Posterior cingulate gyrus (tissue), 11 donors: ENCODE measurements around the gene OXCT1.

Source experiments
- DNase-seq, 10 donors: peaks; one replicate each; pipeline versions ENCODE4 v3.0.0 to v3.0.0-alpha.2; 2020 to 2021; ENCODE audit warnings: mixed read lengths in 3 of 10
- intact Hi-C: fragments of 100-400 bp; cut with DNase I; formaldehyde crosslinking; loops from one replicate; pipeline ENCODE4 v1.15.1; 2023

The OXCT1 gene

GRCh38 chr5:41869724-41870626 is at the start of gene OXCT1:
Gene OXCT1 (minus strand): TSS chr5:41870425. CDS start chr5:41870358, 67 bp downstream.
- peak; percentile 51 to 96 (median 69) for DNase-seq
- intact Hi-C loops = loop anchor here (2.0 kb wide), 1 partner anchor 35 kb away; the partner anchor contains the start of gene RIMOC1

DNA sequence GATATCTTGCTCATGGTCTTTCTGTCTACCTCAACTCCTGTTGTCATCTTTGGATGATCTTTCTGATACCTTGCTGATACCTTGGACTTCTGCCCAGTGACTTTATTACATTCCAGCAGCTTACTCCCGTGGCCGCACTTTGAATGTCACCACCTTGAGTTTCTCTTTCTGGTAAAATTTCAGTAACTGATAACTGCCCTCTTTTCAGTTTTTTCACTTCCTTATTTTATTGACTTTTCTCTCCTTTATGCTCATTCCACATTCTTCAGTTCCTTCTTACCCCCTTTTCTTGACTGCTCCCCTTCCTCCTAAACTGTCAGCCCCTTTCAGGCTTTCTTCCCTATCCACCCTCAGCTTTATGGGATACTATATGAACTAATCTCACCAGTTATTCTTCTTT is 47.9 kb upstream of the OXCT1 start:
- no peak for DNase-seq

DNA sequence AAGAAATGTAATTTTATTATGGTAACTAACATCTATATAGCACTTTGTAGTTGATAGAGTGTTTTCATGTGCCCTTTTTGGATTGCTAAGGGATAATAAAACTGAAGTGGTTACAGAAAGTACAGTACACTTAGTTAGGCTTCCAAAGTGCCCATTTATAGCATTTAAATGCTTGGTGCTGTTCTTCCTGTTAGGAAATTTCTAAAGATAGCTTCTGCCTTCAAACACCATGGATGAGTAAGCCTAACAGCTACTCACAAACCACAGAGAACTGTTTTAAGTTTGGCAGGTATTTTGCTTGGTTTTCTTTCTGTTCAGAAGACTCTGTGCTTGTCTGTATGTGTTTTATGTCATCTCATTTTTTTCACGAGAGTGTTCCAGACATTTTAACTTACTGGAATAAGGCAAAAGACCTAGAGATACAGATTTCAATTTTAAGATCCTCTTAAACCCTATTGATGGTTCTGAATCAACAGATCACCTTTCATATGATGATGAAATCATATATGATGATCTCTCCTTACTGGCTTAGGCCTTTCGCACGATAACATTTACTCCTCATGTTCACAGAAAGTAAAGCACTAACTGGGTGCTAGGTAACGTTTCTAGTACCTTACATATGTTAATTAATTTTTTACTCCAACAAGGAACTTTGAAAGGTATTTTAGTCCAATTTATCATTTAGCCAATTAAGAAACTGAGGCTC is 38.3 kb upstream of the OXCT1 start:
- DNase-seq = no peak
- intact Hi-C loops = no loop called here

More for the DNA sequence above, 47.9 kb upstream of the OXCT1 start:
- intact Hi-C loops = no loop called here

DNA sequence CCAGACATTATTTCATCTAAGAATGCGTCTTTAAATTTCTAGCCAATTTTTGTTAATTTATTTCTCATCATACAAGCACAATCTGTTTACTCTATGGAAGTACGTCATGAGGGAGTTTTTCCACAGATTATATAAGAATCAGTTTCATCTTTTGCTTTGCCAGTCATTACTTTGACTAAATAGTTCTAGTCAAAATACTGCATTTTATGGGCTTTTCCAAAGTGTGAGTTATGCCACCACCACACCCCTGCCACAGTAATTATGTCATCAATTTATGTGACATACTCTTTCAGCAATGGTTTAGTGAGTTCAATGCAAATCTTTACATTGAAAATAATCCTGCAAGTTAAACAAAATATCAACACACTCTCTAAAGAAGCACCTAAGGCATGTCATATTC is 35.9 kb upstream of the OXCT1 start:
- intact Hi-C loops = no loop called here
- no peak for DNase-seq

DNA sequence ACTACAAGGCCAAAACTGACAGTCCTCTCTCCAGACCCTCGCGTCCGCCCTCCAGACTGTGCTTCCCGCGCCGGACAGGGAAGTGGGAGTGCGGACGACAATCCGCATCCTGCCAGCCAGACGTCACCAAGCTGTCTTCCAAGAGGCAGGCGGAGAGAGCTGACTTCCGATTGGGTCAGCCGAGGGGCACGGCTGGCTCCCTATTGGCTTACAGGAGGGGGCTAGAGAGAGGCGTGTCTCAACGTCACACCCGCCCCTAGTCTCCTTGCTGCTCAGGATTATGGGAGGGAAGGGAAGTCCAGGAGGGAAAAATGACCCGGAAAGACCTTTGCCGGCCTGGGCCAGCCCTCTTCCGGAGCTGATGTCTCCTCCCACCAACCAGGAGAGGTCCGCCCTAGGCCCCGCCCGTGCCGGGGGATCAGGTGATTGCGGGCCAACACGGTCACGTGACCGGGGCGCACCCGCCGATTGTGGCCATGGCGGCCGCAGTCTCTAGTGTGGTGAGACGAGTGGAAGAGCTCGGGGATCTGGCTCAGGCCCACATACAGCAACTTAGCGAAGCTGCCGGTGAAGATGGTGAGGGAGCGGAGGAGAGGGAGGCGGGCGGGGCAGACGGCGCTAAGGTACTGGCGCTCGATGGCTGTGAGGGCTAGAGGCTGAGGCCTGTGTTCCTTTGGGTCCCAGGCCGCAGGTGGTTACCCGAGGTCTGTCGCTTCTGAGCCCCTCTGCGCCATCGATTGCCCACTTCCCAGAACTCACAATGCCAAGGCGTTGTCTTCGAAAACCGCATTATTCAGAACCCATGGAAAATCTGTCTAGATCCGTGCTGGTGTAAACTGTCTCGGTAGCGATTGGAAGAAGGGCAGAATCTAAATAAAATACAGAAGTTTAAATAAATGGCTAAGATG is 33.9 kb upstream of the OXCT1 start, which contains the start of gene RIMOC1:
Gene RIMOC1, plus strand, starts transcription at position 453 of the 908 bp plus-strand sequence. Its CDS starts 24 bp downstream, at position 477.
- intact Hi-C loops = loop anchor here (1.0 to 2.0 kb wide), 2 partner anchors 21 to 33 kb away; partner anchors contain the start of genes FBXO4 and OXCT1
- DNase-seq = peak; percentile 98 to 100 (median 99)

- no peak for DNase-seq
- intact Hi-C loops = no loop called here
Observed at GRCh38 chr5:41903382-41903891, 33.2 kb upstream of the OXCT1 start.

GRCh38 chr5:41896230-41896629 is 26.0 kb upstream of the OXCT1 start:
- intact Hi-C loops = no loop called here

GRCh38 chr5:41893074-41893851 is 23.0 kb upstream of the OXCT1 start:
- intact Hi-C loops = no loop called here
- DNase-seq = no peak

More at GRCh38 chr5:41896230-41896629, 26.0 kb upstream of the OXCT1 start:
- no peak for DNase-seq

DNA sequence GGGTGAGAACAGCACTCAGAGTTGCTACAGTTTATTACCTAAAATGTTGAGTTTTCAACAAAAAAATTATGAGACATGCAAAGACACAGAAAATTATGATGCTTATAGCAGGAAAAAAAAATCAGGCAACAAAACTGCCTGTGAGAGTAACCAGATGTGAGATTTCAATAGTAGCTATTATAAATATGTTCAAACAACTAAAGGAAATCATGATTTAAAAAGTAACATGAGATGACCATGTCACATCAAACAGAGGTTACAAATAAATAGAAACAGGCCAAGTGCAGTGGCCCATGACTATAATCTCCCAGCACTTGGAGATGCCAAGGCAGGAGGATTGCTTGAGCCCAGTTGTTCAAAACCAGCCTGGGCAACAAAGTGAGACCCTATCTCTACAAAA is 21.8 kb upstream of the OXCT1 start:
- no peak for DNase-seq
- intact Hi-C loops = no loop called here

GRCh38 chr5:41891066-41891707 is 21.0 kb upstream of the OXCT1 start:
- no peak for DNase-seq
- intact Hi-C loops = no loop called here

GRCh38 chr5:41885286-41885685 is 15.1 kb upstream of the OXCT1 start:
- no peak for DNase-seq
- intact Hi-C loops = no loop called here

GRCh38 chr5:41883936-41884335 is 13.7 kb upstream of the OXCT1 start:
- no peak for DNase-seq
- intact Hi-C loops = no loop called here

- no peak for DNase-seq
- intact Hi-C loops = no loop called here
Observed at GRCh38 chr5:41883243-41883642, 13.0 kb upstream of the OXCT1 start.

DNA sequence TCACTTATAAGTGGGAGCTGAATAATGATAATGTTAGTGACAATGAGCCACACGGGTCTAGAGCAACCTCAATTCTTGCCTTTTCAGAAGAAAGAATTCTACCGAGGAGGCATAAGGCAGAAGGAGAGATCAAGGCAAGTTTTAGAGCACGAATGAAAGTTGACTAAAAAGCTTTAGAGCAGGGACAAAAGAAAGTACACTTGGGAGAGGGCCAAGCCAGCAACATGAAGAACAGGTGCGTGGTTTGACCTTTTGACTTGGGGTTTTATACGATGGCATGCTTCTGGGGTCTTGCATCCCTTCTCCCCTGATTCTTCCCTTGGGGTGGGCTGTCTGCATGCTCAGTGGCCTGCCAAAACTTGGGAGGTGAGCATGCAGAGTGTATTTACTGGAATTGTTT is 12.5 kb upstream of the OXCT1 start:
- intact Hi-C loops = no loop called here
- DNase-seq = no peak

DNA sequence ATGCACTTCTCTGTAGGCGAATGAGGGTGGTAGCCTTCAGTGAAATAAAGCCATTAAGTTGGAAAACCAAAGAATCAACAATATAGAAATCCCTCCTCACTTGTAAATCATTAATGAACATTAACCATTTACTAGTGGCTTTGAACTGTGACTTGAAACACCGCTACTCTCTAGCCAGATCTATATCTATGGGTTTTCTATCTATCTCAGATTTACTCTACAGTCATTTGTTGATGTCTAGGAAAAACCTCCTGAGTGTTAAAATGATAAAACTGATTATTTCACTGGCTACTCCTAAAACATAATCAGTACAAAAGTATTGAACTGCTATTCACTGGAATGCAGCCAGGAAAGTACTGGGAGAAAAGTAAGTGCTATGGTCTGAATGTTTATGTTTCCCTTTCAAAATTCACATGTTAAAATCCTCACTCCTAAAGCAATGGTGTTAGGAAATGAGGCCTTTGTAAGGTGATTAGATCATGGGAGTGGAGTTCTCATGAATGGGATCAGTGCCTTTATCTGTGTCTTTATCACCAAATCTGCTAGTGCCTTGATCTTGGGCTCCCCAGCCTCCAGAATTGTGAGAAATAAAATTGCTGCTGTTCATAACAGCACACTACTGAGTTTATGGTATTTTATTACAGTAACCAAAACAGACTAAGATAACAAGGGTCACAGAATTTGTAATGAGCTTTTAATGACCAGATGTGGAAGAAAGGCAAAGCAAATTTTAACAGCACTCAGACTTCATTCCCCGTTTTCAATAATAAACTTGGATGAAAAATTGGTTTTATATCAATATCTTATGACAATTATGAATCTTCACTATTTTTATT is 8.6 kb upstream of the OXCT1 start:
- intact Hi-C loops = no loop called here
- DNase-seq = no peak

DNA sequence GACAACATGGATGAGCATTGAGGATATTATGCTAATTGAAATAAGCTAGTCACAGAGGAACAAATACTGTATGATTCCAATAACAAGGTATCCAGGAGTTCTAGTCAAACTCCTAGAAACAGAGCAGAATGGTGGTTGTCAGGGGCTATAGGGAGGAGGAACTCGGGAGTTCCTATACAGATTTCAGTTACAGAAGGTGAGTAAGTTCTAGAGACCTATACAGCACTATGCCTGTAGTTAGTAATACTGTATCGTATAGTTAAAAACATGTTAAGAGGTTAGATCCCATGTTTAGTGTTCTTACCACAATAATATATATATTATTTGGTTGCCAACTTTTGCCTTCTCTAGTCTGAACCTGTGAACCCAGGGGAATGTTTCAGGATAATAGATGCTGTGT is 7.9 kb upstream of the OXCT1 start:
- DNase-seq = no peak
- intact Hi-C loops = no loop called here

GRCh38 chr5:41877408-41877807 is 7.2 kb upstream of the OXCT1 start:
- no peak for DNase-seq
- intact Hi-C loops = no loop called here

- DNase-seq = no peak
- intact Hi-C loops = no loop called here
Observed at GRCh38 chr5:41876678-41877077, 6.5 kb upstream of the OXCT1 start.
